Spleen (tissue), 11 donors: Measurements from ENCODE around the gene RGS14. TPM values are rescaled to one million over a fixed set of nuclear protein-coding genes. Genes with fewer than 3 reads are reported as not detected.
A peak's percentile ranks its signal among the peaks of the same experiment; 100 is the strongest.

Experiments used
- DNase-seq: peaks from one replicate; pipeline ENCODE4 v3.0.0-alpha.2; 2020
- H3K27ac ChIP-seq, 8 donors: fragments of 200-600 bp; sonication (generic) in 7 of 8; 1 replicate in 4 of 8; 2 replicates in 4 of 8; pipeline versions ENCODE4 v1.5.0 to v1.8.0; 2016 to 2021; ENCODE audit warnings: inconsistent platforms in 4 of 8, mild to moderate bottlenecking in 4 of 8, moderate library complexity in 1 of 8
- H3K27me3 ChIP-seq, 7 donors: fragments of 200-600 bp; sonication (generic) in 6 of 7; replicated peaks in 1 of 7; 1 replicate in 4 of 7; 2 replicates in 3 of 7; pipeline versions ENCODE4 v1.5.0 to v1.8.0; 2016 to 2021; ENCODE audit warnings: inconsistent platforms in 3 of 7, mild to moderate bottlenecking in 1 of 7
- H3K36me3 ChIP-seq, 6 donors: fragments of 200-600 bp; sonication (generic) in 5 of 6; 1 replicate in 4 of 6; 2 replicates in 2 of 6; pipeline versions ENCODE4 v1.5.0 to v1.8.0; 2016 to 2021; ENCODE audit warnings: inconsistent platforms in 2 of 6
- H3K4me1 ChIP-seq, 6 donors: fragments of 200-600 bp; sonication (generic) in 5 of 6; 1 replicate in 3 of 6; 2 replicates in 3 of 6; pipeline versions ENCODE4 v1.5.0 to v1.8.0; 2016 to 2021; ENCODE audit warnings: inconsistent platforms in 3 of 6
- H3K4me3 ChIP-seq, 8 donors: fragments of 200-600 bp; sonication (generic) in 7 of 8; 1 replicate in 4 of 8; 2 replicates in 4 of 8; pipeline versions ENCODE4 v1.5.0 to v1.8.0; 2016 to 2021; ENCODE audit warnings: inconsistent platforms in 4 of 8, mild to moderate bottlenecking in 4 of 8, moderate library complexity in 2 of 8
- H3K9me3 ChIP-seq, 8 donors: fragments of 200-600 bp; sonication (generic) in 7 of 8; 1 replicate in 4 of 8; 2 replicates in 4 of 8; pipeline versions ENCODE4 v1.5.0 to v1.8.0; 2016 to 2021; ENCODE audit warnings: inconsistent platforms in 4 of 8
- CTCF ChIP-seq, 11 experiments: fragments of 200-600 bp in 7 of 11; fragments of 450-650 bp in 4 of 11; sonication (generic) in 4 of 11; IDR thresholded peaks in 8 of 11; conservative IDR thresholded peaks in 3 of 11; 1 replicate in 7 of 11; 2 replicates in 4 of 11; pipeline versions ENCODE4 v1.4.0 to v1.8.0; 2016 to 2021; ENCODE audit warnings: antibody characterized with exemption in 11 of 11, inconsistent platforms in 4 of 11, mild to moderate bottlenecking in 1 of 11
- POLR2A ChIP-seq, 3 donors: fragments of 450-650 bp; IDR thresholded peaks; one replicate each; pipeline ENCODE4 v1.5.1; 2017; ENCODE audit warnings: antibody characterized with exemption in 3 of 3, mild to moderate bottlenecking in 1 of 3
- POLR2AphosphoS5 ChIP-seq, 3 donors: sonication (generic); formaldehyde crosslinking; IDR thresholded peaks; one replicate each; pipeline ENCODE4 v1.5.1; 2017; ENCODE audit warnings: antibody characterized with exemption in 3 of 3
- WGBS, 5 donors: extraction: QIAGEN DNeasy Blood & Tissue Kit in 3 of 5; methylation state at CpG; one replicate each; pipeline versions ENCODE4 v1.1.5 to v1.1.7; 2013 to 2018; 5-methylcytosine and 5-hydroxymethylcytosine counted together
- intact Hi-C: fragments of 100-400 bp; cut with DNase I; formaldehyde crosslinking; loops from one replicate; pipeline ENCODE4 v1.15.0; 2023; ENCODE audit warnings: low total_unique reads
- polyA plus RNA-seq, 3 donors: library from polyadenylated mRNA; stranded (reverse); fragments of 200-250 nt; gene quantifications; one replicate each; pipeline ENCODE4 v1.2.1, GENCODE V29; 2013
- total RNA-seq, 7 donors: library from RNA; depleted of rRNA in 3 of 7; stranded (reverse); fragments of >200 nt in 3 of 7; fragmentation: NEBNext Ultra II Directional in 4 of 7; extraction: Animal tissue kit (Norgen Biotek cat#: 25700) in 4 of 7; gene quantifications; one replicate each; pipeline versions ENCODE4 v1.1.0 to v1.2.1, GENCODE V29; 2016 to 2021
- donor health status: healthy with polysubstance abuse.
- donor health status: DM: no; HTN: no; CAD: no; lungs with moderate emphysema.
- donor health status: DM: no; HTN: no; CAD: no.
- donor health status: Bipolar disorder and iron deficiency.
- donor health status: healthy.
- donor health status: DM: no; HTN: no; CAD: no.
- donor health status: DM: yes; HTN: yes; CAD: no.

RGS14 gene
- total and polyA plus RNA-seq, 10 donors = 45.3 to 111 (median 76.9) TPM

GRCh38 chr5:177319913-177320588, 37.7 kb upstream of the RGS14 start:
- 63 to 88% (median 75%) methylated on average over 8 to 14 of the region's 14 CpGs for WGBS, 5 donors
- H3K27me3 ChIP-seq = no peaks in the 10 kb centered on the region
- no peak for TF ChIP-seq POLR2A (IDR thresholded peaks at IDR 0.05)
- peak in 1 of 3 donors; percentile 19 for TF ChIP-seq POLR2AphosphoS5 (IDR thresholded peaks at IDR 0.05)
- peaks cover 0 to 26% (median 2%) of the 10 kb centered on the region in 6 donors for H3K36me3 ChIP-seq
- intact Hi-C loops = loop anchor here (10.0 kb wide), 2 partner anchors 45 to 135 kb away; no protein-coding TSS in a partner anchor
- peaks cover 0 to 60% (median 23%) of the 10 kb centered on the region in 6 donors for H3K4me1 ChIP-seq
- no peak overlapping the region for H3K4me3 ChIP-seq
- H3K27ac ChIP-seq = peak overlapping the region in 1 of 8 donors; percentile 5
- DNase-seq = peak; percentile 86
- H3K9me3 ChIP-seq = no peaks in the 10 kb centered on the region

GRCh38 chr5:177320879-177321278, 36.8 kb upstream of the RGS14 start:
- intact Hi-C loops = no loop called here
- Histone ChIP-seq H3K36me3 (peaks cover 0 to 26% (median 2%) of the 10 kb centered on the region in 6 donors), H3K27me3 (no peaks in the 10 kb centered on the region), H3K27ac (peak overlapping the region in 1 of 8 donors; percentile 14), H3K4me1 (peaks cover 0 to 56% (median 23%) of the 10 kb centered on the region in 6 donors), H3K4me3 (no peak overlapping the region), H3K9me3 (no peaks in the 10 kb centered on the region)
- 43 to 66% (median 54%) methylated on average over 7 of the region's 7 CpGs for WGBS, 5 donors
- peak; percentile 70 for DNase-seq
- TF ChIP-seq POLR2AphosphoS5 (IDR thresholded peaks at IDR 0.05) = no peak
- TF ChIP-seq CTCF (IDR thresholded peaks at IDR 0.05 in 8 of 11, conservative IDR thresholded peaks at IDR 0.05 in 3 of 11) = no peak
- no peak for TF ChIP-seq POLR2A (IDR thresholded peaks at IDR 0.05)

GRCh38 chr5:177325868-177326381, 31.8 kb upstream of the RGS14 start:
- H3K9me3 ChIP-seq = no peaks in the 10 kb centered on the region
- TF ChIP-seq POLR2AphosphoS5 (IDR thresholded peaks at IDR 0.05) (no peak), POLR2A (IDR thresholded peaks at IDR 0.05) (no peak)
- WGBS, 5 donors = 85 to 100% (median 97%) methylated on average over 1 of the region's 1 CpG
- no peaks in the 10 kb centered on the region for H3K27me3 ChIP-seq
- no peak for DNase-seq
- peaks cover 0 to 47% (median 10%) of the 10 kb centered on the region in 6 donors for H3K36me3 ChIP-seq
- no peak overlapping the region for H3K27ac ChIP-seq
- intact Hi-C loops = no loop called here
- peaks cover 0 to 46% (median 16%) of the 10 kb centered on the region in 6 donors for H3K4me1 ChIP-seq
- H3K4me3 ChIP-seq = no peak overlapping the region

GRCh38 chr5:177327539-177328522, 29.9 kb upstream of the RGS14 start:
- TF ChIP-seq POLR2AphosphoS5 (IDR thresholded peaks at IDR 0.05) (peak in 2 of 3 donors; percentile 48 to 58), POLR2A (IDR thresholded peaks at IDR 0.05) (no peak)
- 52 to 68% (median 64%) methylated on average over 24 to 28 of the region's 28 CpGs for WGBS, 5 donors
- H3K27ac ChIP-seq = peak overlapping the region in 7 of 8 donors; percentile 43 to 79 (median 55)

GRCh38 chr5:177328545-177329231, 29.0 kb upstream of the RGS14 start:
- 82 to 94% (median 88%) methylated on average over 19 of the region's 19 CpGs for WGBS, 5 donors
- DNase-seq = no peak
- H3K4me1 ChIP-seq = peaks cover 0 to 61% (median 28%) of the 10 kb centered on the region in 6 donors
- peak overlapping the region in 5 of 8 donors; percentile 53 to 79 (median 56) for H3K27ac ChIP-seq
- intact Hi-C loops = no loop called here
- no peaks in the 10 kb centered on the region for H3K9me3 ChIP-seq
- H3K36me3 ChIP-seq = peaks cover 0 to 75% (median 36%) of the 10 kb centered on the region in 6 donors
- no peaks in the 10 kb centered on the region for H3K27me3 ChIP-seq
- no peak overlapping the region for H3K4me3 ChIP-seq
- TF ChIP-seq POLR2A (IDR thresholded peaks at IDR 0.05) = no peak
- TF ChIP-seq POLR2AphosphoS5 (IDR thresholded peaks at IDR 0.05) = no peak
- no peak for TF ChIP-seq CTCF (IDR thresholded peaks at IDR 0.05 in 8 of 11, conservative IDR thresholded peaks at IDR 0.05 in 3 of 11)

More at GRCh38 chr5:177327539-177328522, 29.9 kb upstream of the RGS14 start:
- Histone ChIP-seq H3K4me1 (peaks cover 0 to 54% (median 28%) of the 10 kb centered on the region in 6 donors), H3K4me3 (peak overlapping the region in 1 of 8 donors; percentile 16), H3K36me3 (peaks cover 0 to 66% (median 28%) of the 10 kb centered on the region in 6 donors), H3K27me3 (no peaks in the 10 kb centered on the region), H3K9me3 (no peaks in the 10 kb centered on the region)
- intact Hi-C loops = no loop called here
- no peak for DNase-seq
